Peyer's patch (tissue), 4 donors: ENCODE results near the gene CDK15.

Experiments used
- CTCF ChIP-seq, 6 experiments: fragments of 450-650 bp in 4 of 6; fragments of 200-600 bp in 2 of 6; sonication (generic) in 1 of 6; IDR thresholded peaks; one replicate each; pipeline ENCODE4 v1.5.1; 2017 to 2019; ENCODE audit warnings: antibody characterized with exemption in 6 of 6, mild to moderate bottlenecking in 3 of 6, moderate library complexity in 1 of 6
- POLR2A ChIP-seq, 2 donors: fragments of 450-650 bp; IDR thresholded peaks; one replicate each; pipeline ENCODE4 v1.5.1; 2017; ENCODE audit warnings: antibody characterized with exemption in 2 of 2, mild to moderate bottlenecking in 2 of 2, moderate library complexity in 2 of 2

GRCh38 chr2:201937343-201937742, 131.0 kb downstream of the CDK15 start:
- TF ChIP-seq CTCF (IDR thresholded peaks at IDR 0.05) (no peak), POLR2A (IDR thresholded peaks at IDR 0.05) (no peak)
